ENCODE results near the gene CCR6. TPM values are rescaled to one million over a fixed set of nuclear protein-coding genes. Genes with fewer than 3 reads are reported as not detected.

The CCR6 gene
- polyA plus RNA-seq, 2 of the 4 experiments (the other 2 are of a cell fraction) = 0.01 TPM; not detected in 1

DNA sequence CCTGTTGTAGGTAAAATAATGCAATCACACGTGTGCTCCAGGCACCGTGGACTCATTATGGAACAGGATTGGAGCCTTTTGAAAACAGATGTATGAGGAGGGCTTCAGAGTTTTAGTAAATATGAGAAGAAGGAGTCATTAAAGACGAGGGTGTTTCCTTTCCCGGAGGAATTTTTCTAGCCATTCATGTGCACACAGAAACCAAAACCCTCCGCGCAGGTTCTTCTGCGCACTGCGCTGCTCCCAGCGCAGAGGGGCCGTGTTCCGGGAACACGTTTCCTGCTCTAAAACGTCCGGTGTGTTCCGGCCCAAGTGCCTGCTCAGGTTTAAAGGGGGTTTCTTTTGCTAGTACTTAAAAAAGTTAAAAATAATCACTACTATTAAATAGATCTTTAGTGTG is 23.2 kb downstream of the CCR6 start (continued):
- TF ChIP-seq USF2 (IDR thresholded peaks at IDR 0.05) (no peak), HMGXB4 (CRISPR knock-in tag; IDR thresholded peaks at IDR 0.05; ENCODE audit: borderline replicate concordance) (no peak)

DNA sequence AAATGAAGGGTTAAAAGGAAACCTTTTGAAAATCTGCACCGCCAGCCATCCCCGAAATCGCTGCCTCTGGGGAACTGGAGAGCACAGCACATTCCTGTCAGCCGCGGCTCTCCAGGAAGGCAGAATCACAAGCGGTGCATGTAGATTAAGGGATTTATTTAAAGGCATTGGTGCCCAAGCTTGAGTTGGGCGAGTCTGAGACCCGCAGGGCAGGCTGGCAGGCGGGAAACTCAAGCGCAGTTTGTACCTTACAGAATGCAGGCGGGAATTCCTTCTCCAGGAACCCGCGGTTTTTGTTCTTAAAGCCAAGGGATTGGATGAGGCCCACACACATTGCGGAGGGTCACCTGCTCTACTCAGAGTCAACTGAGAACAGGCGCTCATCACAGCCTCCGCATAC is 24.1 kb downstream of the CCR6 start:
- CTCF ChIA-PET = no interaction called here
- Histone ChIP-seq H3K9me3 (no peaks in the 10 kb centered on the region), H3K4me2 (no peak overlapping the region), H3K27ac (no peak overlapping the region), H3K4me3 (no peak overlapping the region), H3K4me1 (no peaks in the 10 kb centered on the region)
- WGBS (ENCODE audit: missing lambda C conversion rate) = 64% methylated on average over 14 of the region's 16 CpGs
- TF ChIP-seq ZFP36 (IDR thresholded peaks at IDR 0.05; ENCODE audit: borderline replicate concordance, partially characterized antibody) = no peak
- TF ChIP-seq HOXB5 (CRISPR knock-in tag; IDR thresholded peaks at IDR 0.05) = no peak
- TF ChIP-seq HEYL (CRISPR knock-in tag; IDR thresholded peaks at IDR 0.05) = no peak
- TF ChIP-seq CTCF (IDR thresholded peaks at IDR 0.05) = no peak
- no peak for TF ChIP-seq FOSL2 (IDR thresholded peaks at IDR 0.05)
- TF ChIP-seq FOSL2 (CRISPR knock-in tag; IDR thresholded peaks at IDR 0.05) = no peak
- ATAC-seq = no peak
- no peak for DNase-seq (ENCODE audit: low read depth in 1 of 2, low spot score in 1 of 2)
- no peak for FAIRE-seq
- POLR2A ChIA-PET = no interaction called here

- Histone ChIP-seq H3K9me3 (no peaks in the 10 kb centered on the region), H3K4me2 (no peak overlapping the region), H3K4me3 (no peak overlapping the region), H3K4me1 (no peaks in the 10 kb centered on the region), H3K27ac (no peak overlapping the region)
- DNase-seq (ENCODE audit: low read depth in 1 of 2, low spot score in 1 of 2) (no peak), ATAC-seq (no peak), FAIRE-seq (no peak)
- TF ChIP-seq GATA3 (IDR thresholded peaks at IDR 0.05; ENCODE audit: borderline replicate concordance) = no peak
- no peak for TF ChIP-seq CBX8 (IDR thresholded peaks at IDR 0.05)
- no peak for TF ChIP-seq FOSL2 (IDR thresholded peaks at IDR 0.05)
- TF ChIP-seq FOSL2 (CRISPR knock-in tag; IDR thresholded peaks at IDR 0.05) = no peak
- no peak for TF ChIP-seq TFCP2L1 (CRISPR knock-in tag; IDR thresholded peaks at IDR 0.05)
- no peak for TF ChIP-seq PBX3 (IDR thresholded peaks at IDR 0.05)
- POLR2A ChIA-PET = no interaction called here
- CTCF ChIA-PET = no interaction called here
Observed at GRCh38 chr6:167148021-167148420, 25.1 kb downstream of the CCR6 start.

DNA sequence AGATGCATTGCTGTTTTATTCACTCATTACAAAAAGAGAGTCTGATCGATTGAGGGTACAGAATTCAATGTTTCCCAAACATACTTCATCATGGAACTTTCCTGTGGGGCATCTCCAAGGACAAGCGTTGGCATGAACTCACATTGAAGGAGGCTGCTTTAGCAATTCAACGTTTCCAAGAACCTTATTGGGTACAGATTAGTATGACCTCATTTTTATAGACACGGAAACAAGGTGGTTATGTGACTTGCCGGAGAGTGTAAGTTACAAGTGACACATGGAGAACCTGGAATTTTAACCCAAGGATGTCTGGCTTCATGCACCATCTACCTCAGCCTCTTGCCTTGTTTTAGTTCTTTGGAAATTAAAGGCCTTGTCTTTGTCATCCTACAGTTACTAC is 26.1 kb downstream of the CCR6 start:
- no peak for FAIRE-seq
- H3K4me2 ChIP-seq = no peak overlapping the region
- H3K27ac ChIP-seq = no peak overlapping the region
- ChIA-PET CTCF (no interaction called here), POLR2A (no interaction called here)
- TF ChIP-seq NR3C1 (IDR thresholded peaks at IDR 0.05) (no peak), HOXB13 (CRISPR knock-in tag; IDR thresholded peaks at IDR 0.05; ENCODE audit: low read depth) (no peak), SMC3 (IDR thresholded peaks at IDR 0.05) (no peak), FOXS1 (CRISPR knock-in tag; IDR thresholded peaks at IDR 0.05) (no peak)
- TF ChIP-seq, protein P1, sequence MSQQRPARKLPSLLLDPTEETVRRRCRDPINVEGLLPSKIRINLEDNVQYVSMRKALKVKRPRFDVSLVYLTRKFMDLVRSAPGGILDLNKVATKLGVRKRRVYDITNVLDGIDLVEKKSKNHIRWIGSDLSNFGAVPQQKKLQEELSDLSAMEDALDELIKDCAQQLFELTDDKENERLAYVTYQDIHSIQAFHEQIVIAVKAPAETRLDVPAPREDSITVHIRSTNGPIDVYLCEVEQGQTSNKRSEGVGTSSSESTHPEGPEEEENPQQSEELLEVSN (IDR thresholded peaks at IDR 0.05; ENCODE audit: borderline replicate concordance, low read depth) = no peak
- H3K4me3 ChIP-seq = no peak overlapping the region
- no peak for DNase-seq (ENCODE audit: low read depth in 1 of 2, low spot score in 1 of 2)
- H3K9me3 ChIP-seq = no peaks in the 10 kb centered on the region
- 46% methylated on average over 5 of the region's 5 CpGs for WGBS (ENCODE audit: missing lambda C conversion rate)
- ATAC-seq = no peak
- H3K4me1 ChIP-seq = no peaks in the 10 kb centered on the region
